GM18861 (cell line): Measurements from ENCODE around the gene MADCAM1.
"Not testable (repeated sequence)": the region's sequence is repeated elsewhere in the genome, so short reads cannot be mapped to it uniquely, and the experiment has no call there.

Experiments used
- ATAC-seq: cut with Tn5 transposase; IDR thresholded peaks from one replicate; pipeline ENCODE4 v1.9.1; 2021; ENCODE audit not compliant: unreplicated experiment

MADCAM1 gene

DNA sequence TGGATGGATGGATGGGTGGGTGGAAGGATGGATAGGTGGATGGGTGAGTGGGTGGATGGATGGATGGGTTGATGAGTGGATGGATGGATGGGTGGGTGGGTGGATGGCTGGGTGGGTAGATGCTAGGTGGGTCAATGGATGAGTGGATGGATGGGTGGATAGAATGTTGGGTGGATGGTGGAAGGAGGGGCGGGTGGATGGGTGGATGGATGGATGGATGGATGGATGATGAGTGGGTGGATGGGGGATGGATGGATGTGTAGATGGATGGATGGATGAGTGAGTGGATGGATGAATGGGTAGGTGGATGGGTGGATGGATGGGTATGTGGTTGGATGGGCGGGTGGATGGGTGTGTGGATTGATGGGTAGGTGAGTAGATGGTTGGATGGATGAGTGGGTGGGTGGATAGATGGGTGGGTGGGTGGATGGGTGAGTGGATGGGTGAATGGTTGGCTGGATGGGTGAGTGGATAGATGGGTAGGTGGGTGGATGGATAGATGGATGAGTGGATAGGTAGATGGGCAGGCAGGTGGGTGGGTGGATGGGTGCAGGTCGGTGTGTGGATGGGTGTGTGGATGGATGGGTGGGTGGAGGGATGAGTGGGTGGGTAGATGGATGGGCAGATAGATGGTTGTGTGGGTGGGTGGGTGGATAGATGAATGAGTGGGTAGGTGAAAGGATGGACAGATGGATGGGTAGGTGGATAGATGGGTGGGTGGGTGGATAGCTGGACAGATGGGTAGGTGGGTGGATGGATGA lies 31.1 kb upstream of the MADCAM1 start:
- no peak for ATAC-seq

DNA sequence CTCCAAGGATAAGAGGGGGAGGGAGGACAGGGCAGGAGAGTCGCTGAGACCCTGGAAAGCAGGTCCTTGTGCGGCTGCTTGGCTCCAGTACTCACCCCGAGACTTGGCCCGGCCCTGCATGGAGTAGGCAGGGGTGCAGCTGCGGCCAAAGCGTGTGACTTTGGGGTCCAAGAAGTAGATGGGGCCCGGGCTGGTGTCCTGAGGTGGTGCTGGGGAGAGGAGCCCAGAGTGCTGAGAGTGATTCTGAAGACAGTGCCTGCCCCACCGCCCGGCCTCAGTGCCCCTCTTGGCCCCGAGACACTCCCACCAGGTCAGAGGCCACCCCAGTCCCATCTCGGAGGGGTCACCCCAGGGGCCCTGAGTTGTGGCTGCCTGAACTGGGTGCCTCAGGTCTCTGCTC lies 28.7 kb upstream of the MADCAM1 start:
- no peak for ATAC-seq

DNA sequence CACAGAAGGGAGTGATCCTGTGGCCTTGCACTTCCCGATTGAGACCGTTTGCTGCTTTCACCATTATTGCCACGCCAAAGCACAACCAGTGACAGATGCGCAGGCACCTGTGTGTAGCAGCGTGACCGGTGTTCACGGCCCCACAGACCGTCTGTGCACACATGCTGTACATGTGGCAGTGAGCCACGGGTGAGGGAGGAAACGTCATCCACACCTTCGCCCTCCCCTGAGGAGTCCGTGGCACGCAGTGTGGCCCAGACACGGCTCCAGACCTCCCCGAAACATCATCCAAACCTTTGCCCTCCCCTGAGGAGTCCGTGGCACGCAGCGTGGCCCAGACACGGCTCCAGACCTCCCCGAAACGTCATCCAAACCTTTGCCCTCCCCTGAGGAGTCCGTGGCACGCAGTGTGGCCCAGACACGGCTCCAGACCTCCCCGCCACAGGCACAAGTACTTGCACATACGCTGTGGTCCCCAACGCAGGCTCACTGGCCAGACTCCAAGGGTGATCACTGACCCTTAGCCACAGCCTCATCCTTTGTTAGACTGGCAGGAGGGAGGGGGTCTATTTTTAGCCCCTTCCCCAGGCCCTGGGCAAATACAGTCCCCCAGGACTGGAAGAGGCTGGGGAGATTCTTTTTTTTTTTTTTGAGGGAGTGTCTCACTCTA lies 27.6 kb upstream of the MADCAM1 start:
- ATAC-seq, result no peak

DNA sequence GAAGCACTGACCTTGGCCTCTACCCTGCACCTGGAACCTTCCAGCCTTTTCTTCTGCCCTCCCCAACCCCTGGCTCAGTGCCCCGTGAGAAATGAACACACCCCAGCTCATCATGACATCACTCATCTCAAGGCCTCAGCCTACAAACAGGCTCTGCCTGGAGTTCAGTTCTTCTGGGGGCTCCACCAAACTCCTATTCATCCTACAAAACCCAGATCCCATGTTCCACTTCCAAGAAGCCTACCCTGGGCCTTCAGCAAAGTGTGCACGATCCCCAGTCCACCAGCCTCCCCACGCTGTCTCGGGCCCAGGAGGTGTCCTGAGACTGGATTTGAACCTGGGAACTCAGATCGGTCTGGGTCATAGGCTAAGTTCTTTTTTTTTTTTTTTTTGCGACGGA lies 26.5 kb upstream of the MADCAM1 start:
- ATAC-seq, result no peak

DNA sequence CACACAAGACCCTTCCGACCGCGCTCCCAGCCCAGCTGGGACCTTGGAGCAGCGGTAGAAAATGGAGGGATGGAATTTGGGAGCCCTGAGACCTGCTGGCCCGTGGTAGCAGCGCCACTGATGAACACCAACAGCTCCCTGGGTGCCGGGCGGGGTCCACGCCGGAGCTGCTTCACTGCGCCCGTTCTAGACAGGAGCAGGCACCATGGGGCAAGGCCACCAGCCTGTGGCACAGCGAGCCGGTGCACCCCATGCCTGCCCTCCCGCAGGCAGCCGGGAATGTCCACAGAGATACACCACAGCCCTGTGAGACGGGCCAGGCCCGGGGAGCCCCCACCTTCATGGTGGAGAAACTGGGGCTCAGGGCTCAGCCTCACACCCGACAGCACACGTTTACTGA lies 25.6 kb upstream of the MADCAM1 start:
- ATAC-seq, result no peak

DNA sequence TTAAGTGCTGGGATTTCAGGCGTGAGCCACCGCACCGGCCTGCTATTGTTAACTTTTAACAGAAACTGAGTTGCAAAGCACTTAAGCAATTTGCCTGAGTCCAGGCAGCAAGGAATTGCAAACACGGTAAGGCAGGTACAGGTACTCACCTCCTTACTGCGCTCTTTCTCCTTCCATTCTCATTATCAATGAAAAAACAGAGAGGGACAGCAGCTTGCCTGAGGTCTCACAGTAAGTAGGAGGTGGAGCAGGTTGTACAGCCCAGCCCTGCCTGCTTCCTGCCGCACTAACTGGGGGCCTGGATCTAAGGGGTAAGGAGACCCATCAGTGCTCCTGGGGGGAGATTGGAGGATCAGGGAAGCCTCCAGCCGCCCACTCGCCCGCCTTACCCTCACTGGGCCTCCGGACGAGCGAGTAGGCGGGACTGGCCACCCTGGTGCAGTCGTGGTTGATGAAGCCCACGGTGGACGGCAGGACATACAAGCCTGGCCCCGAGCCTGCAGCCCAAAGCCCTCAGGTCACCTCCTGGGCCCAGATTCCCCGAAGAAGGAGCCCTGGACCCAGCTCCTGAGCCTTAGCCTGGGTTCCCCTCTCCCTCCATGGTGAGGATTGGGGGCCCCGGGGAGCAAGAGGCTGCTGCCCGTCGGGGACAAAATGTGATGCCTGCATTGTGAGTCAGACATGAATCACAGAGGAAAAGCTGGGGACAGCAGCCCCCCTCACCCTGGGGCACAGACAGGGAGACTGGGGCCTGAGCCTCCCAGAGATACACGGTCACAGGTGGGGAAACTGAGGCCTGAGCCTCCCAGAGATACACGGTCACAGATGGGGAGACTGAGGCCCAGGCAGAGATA lies 24.1 kb upstream of the MADCAM1 start:
- no peak for ATAC-seq

DNA sequence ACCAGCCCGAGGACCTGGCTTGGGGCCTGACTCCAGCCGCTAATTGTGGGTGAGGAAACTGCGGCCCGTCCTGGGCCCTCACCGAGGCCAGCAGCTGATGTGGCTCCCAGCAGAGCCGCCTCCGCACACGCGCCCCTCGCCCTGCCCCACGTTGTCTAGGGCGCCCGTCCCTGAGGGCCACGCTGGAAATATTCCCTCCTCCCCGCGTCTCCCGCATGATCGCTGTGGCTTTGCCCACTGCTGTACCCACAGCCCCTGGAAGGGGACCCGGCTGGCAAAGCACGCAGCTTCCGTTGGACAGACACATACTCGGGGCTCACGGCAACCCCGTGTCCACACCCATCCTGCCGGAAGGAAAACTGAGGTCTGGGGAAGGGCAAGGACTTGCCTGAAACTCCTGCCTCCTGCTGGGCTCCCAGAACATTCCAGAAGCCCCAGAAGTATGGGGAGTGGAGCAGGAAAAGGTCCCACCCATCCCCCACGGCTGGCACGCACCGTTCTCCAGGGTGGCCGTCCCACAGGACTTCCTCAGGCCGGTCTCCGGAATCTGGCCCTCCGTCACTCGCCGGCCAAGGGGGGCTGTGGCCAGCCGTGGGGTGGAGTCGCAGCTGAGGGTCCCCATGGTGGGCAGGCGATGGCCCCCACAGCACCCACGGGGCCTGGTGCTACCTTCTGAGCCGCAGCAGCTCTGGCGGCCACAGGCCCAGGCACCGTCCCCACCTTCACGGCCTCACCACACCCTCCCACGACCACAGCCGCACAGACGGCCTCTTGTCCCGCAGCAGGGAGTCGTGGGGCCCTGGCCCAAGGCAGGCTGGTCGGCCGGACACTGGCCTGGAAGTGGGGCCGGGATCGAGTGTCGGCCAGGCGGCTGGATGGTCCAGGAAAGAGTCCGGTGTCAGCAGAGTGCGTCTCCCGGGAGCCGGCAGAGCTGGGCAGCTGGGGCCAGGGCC lies 21.9 kb upstream of the MADCAM1 start:
- ATAC-seq, result no peak

DNA sequence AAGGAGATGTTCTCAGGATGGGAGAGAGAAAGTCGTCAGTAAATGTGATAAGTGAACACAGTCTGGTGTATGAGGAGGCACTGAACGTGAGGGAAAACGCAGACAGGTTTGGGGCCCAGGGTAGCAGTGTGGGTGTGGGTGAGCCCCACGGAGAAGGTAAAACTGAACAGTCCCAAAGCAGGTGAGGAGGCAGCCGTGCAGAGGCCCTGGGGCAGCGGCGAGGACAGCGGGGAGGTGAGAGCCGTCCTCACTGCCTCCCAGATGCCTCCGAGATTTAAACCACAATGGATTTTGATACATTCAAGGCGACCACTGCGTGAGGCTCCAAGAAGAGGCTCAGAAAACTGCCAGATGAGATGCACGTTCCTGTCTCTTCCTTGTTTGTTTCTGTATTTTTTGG lies 20.9 kb upstream of the MADCAM1 start:
- ATAC-seq, result no peak

DNA sequence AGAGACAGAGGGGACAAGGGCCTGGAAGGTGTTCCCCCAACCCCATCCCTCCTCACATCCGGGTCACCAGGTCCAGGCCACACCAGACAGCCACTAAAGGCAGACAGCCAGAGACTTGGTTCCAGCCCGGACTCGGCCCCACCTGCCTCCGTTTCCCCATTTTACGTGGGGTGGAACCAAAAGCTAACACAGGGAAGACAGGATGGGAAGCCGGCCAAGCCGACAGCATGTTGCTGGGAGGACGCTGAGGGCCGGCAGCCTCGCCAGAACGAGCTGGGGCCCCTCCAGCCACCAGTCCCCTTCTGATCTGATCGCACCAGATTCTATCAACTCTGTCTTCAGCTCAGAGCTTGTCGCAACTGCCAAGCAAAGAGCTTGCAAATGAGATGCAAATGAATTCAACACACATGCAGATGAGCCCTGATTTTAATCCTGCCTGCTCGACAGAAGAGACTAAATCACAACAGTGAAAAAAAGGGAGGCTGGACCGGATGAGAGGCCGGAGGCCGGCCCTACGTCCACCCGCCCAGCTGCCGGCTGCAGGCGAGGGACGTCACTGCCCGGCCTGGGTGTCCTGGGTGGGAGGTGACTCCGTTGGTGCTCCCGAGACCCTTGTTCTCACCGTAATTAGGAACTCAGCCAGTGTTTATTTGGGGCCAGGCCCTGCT lies 17.9 kb upstream of the MADCAM1 start:
- no peak for ATAC-seq

DNA sequence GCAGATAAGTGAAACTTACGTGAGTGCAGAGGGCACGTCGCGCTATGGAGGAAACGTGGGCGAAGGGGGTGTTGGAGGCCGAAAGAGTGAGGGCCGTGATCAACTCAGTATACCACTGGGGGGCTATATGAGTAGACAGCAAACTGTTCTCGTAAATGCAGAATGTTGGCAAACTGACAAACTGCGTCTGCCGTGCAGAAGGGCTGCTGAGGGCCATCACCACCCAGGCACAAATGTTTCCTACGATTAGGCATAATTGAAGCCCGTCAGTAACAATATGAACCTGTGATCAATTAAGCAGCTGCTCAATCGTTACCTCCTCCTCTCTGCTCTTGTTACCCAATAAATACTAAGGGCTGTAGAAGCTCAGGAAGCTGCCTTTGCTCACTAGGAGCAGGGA lies 17.3 kb upstream of the MADCAM1 start:
- ATAC-seq, result no peak

DNA sequence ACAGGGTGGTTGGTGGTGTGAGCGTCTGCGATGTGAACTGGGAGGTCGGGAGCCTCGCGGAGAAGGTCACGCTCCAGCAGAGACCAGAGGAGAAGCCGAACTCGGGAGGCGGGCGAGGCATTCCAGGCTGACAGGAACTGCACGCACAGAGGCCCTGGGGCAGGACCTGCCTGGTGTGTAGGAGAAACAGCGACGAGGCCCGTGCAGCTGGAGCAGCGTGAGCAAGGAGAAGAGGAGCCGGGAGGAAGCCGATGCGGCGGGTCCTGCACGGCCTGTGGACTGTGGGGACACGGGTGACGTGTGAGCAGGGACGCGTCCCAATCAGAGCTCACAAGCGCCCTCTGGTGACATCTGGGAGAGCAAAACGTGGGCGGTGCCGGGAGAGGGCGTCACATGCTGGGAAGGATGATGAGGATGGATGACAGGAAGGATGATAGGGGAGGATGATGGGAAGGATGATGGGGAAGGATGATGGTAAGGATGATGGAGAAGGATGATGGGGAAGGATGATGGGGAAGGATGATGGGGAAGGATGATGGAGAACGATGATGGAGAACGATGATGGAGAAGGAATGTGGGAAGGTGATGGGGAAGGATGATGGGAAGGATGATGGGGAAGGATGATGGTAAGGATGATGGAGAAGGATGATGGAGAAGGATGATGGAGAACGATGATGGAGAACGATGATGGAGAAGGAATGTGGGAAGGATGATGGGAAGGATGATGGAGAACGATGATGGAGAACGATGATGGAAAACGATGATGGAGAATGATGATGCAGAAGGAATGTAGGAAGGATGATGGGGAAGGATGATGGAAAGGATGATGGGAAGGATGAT lies 16.1 kb upstream of the MADCAM1 start:
- ATAC-seq, result no peak

DNA sequence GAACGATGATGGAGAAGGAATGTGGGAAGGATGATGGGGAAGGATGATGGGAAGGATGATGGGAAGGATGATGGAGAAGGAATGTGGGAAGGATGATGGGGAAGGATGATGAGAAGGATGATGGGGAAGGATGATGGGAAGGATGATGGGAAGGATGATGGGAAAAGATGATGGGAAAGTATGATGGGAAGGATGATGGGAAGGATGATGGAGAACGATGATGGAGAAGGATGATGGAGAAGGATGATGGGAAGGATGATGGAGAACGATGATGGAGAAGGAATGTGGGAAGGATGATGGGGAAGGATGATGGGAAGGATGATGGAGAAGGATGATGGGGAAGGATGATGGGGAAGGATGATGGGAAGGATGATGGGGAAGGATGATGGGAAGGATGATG lies 15.2 kb upstream of the MADCAM1 start:
- not testable (repeated sequence) for ATAC-seq

DNA sequence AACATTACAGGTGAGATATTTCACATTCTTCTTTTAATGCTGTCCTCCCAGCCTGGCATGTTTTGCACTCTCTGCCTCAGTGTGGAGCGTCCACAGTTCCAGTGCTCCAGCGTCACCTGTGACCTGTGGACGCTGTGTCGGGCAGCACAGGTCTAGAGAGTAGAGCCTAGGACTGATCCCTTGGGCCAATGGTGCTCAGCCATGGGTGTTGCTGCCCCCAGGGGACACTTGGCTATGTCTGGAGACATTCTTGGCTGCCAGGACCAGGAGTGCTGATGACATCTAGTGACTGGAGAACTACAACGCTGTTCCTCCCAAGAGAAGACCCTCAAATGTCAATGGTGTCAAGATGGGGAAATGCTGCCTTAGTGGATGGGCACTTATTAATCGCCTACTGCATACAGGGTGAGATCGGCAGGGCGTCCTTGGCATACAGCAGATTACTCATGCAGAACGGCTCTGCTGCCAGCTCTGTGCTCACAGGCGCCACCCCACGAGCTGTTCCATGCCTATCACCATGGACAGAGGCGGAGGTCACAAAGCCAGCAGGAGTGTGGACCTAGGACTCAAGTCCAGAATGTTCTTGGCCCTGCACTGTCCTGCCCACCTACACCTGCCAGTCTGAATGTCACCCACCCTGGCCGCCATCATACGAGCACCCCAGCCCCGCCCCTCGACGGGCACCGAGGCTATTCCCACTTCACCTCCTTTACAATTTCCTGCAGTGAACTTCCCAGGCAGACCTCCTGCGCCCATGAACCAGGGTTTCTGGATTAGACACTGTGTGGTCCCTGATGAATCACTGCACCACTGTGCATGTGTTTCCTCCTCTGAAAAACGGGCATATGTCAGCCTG lies 13.9 kb upstream of the MADCAM1 start:
- no peak for ATAC-seq

DNA sequence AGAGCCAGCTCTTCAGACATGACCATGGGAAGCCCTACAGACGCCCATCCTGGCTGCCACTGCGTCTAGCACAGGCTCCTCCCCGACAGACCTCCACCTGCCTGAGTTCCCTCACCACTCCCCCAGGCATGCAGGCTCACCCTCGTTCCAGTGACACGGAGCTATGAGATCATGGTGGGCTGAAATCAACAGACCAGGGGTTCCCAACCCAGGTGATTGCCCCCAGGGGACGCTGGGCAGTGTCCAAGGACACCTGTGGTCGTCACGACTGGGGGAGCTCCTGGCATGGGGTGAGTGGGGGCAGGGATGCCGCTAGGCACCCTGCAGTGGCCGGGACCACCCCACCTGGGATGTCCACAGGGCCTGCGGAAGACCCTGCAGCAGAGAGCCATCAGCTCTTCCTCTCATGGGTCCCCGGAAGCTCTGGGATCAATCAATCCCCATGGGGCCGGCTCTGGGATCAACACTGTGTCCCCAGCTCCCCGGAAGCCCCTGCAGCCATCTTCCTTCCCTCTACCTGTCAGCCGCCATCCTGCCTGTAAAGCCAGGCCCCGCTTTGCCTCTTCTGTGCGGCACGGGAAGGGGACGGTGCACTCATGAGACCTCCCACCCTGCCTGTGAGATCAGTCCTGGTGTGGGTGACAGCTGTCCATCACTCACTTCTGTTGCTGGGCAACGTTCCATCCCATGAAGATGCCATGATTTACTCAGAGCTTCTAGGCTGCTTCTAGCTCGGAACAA lies 12.8 kb upstream of the MADCAM1 start:
- no peak for ATAC-seq

DNA sequence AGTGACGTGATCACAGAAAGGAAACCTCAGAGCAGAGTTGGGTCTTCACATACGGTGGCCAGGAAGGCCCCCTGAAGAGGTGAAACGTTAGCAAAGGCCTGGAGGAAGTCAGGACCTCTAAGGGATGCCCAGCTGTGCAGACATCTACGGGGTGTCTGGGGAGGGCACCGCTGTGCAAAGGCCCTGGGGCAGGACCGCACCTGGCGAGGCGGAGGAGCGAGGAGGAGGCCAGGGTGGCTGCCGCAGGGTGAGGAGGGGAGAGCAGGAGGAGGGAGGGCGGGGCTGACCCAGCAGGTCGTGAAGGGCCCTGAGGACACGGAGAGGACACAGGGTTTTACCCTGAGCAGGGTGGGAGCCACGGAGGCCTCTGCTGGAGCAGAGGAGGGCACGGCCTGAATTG lies 11.8 kb upstream of the MADCAM1 start:
- no peak for ATAC-seq

DNA sequence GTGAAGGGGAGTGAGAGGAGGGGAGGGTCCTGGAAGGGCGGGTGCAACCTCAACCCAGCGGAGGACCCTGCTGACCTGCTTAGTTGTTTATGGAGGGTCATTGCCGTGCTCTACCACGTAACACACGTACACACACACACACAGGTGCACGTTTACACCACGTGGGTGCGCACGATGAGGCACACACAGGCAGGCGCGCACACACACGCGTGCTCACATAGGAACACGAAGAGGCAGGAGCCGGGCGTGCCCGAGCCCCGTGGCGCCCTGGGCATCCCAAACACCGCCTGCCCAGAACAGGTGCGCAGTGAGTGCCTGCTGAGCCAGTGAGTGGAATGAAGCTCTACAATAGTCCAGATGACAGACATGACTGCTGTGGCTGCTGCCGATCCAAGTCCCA lies 11.2 kb upstream of the MADCAM1 start:
- ATAC-seq, result no peak

DNA sequence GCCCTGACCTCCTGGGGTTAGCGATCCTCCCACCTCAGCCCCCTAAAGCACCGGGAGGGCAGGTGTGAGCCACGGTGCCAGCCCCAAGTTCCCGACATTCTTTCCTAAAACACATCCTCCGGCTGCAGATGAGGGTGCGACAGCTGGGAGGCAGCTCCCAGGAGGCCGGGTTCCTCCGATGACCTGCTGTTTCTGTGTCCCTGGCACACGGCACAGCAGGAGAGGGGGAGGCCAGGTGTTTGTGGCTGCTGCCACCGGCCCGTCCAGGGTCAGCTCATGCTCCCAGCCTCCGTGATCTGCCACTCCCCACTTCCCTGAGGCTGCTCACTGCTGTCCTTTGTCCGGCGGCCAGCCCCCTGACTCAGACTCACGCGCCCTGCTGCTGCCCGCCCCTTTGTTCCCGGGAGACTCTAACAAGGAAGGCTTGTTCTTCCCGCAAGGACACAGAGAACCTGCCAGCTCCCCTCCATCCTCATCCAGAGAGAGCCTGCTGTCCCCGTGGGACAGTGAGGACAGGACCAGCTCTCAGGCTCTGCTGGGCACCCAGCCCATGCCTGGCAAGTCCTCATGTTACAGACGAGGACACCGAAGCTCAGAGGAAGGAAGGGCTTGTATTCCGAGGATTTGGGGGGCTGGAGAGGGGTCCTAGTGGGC lies 10.6 kb upstream of the MADCAM1 start:
- no peak for ATAC-seq
